ENCODE results near the gene DCANP1. TPM values are rescaled to one million over a fixed set of nuclear protein-coding genes. Genes with fewer than 3 reads are reported as not detected.
A peak's percentile ranks its signal among the peaks of the same experiment; 100 is the strongest.

Gene DCANP1
- total RNA-seq, 1 experiment from 2014 or later: not detected

- Mint-ChIP-seq H3K27ac (no peak overlapping the region), H3K9me3 (peaks cover 9% of the 10 kb centered on the region), H3K36me3 (0 out of 2 replicates have a peak, but pooled peaks cover 3% of the 10 kb centered on the region), H3K4me3 (no peak overlapping the region), H3K27me3 (ENCODE audit: low read depth) (peaks cover 86% of the 10 kb centered on the region), H3K4me1 (peaks cover 51% of the 10 kb centered on the region)
- DNase-seq (ENCODE audit: low spot score): no peak
- TF ChIP-seq ZSCAN18 (CRISPR knock-in tag; IDR thresholded peaks at IDR 0.05) (no peak), SP1 (CRISPR knock-in tag; conservative IDR thresholded peaks at IDR 0.05) (no peak), NR2C2 (CRISPR knock-in tag; IDR thresholded peaks at IDR 0.05) (no peak), GRHL2 (CRISPR knock-in tag; IDR thresholded peaks at IDR 0.05; ENCODE audit: insufficient replicate concordance, severe bottlenecking) (no peak), RELA (CRISPR knock-in tag; IDR thresholded peaks at IDR 0.05; ENCODE audit: borderline replicate concordance) (no peak), SMAD4 (CRISPR knock-in tag; IDR thresholded peaks at IDR 0.05) (no peak), TP53 (CRISPR knock-in tag; IDR thresholded peaks at IDR 0.05) (no peak), RORB (CRISPR knock-in tag; IDR thresholded peaks at IDR 0.05) (no peak), SOX15 (CRISPR knock-in tag; IDR thresholded peaks at IDR 0.05) (no peak), NR1H2 (CRISPR knock-in tag; IDR thresholded peaks at IDR 0.05) (no peak), FOXK1 (CRISPR knock-in tag; IDR thresholded peaks at IDR 0.05) (no peak), ZNF263 (CRISPR knock-in tag; IDR thresholded peaks at IDR 0.05; ENCODE audit: low read depth) (no peak)
- TF ChIP-seq, protein P1, sequence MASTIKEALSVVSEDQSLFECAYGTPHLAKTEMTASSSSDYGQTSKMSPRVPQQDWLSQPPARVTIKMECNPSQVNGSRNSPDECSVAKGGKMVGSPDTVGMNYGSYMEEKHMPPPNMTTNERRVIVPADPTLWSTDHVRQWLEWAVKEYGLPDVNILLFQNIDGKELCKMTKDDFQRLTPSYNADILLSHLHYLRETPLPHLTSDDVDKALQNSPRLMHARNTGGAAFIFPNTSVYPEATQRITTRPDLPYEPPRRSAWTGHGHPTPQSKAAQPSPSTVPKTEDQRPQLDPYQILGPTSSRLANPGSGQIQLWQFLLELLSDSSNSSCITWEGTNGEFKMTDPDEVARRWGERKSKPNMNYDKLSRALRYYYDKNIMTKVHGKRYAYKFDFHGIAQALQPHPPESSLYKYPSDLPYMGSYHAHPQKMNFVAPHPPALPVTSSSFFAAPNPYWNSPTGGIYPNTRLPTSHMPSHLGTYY (CRISPR knock-in tag; IDR thresholded peaks at IDR 0.05): no peak
- TF ChIP-seq, protein P2, sequence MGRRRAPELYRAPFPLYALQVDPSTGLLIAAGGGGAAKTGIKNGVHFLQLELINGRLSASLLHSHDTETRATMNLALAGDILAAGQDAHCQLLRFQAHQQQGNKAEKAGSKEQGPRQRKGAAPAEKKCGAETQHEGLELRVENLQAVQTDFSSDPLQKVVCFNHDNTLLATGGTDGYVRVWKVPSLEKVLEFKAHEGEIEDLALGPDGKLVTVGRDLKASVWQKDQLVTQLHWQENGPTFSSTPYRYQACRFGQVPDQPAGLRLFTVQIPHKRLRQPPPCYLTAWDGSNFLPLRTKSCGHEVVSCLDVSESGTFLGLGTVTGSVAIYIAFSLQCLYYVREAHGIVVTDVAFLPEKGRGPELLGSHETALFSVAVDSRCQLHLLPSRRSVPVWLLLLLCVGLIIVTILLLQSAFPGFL (CRISPR knock-in tag; IDR thresholded peaks at IDR 0.05; ENCODE audit: borderline replicate concordance): no peak
- TF ChIP-seq, protein P3, sequence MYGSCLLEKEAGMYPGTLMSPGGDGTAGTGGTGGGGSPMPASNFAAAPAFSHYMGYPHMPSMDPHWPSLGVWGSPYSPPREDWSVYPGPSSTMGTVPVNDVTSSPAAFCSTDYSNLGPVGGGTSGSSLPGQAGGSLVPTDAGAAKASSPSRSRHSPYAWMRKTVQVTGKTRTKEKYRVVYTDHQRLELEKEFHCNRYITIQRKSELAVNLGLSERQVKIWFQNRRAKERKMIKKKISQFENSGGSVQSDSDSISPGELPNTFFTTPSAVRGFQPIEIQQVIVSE (CRISPR knock-in tag; IDR thresholded peaks at IDR 0.05; ENCODE audit: borderline replicate concordance): no peak
- ATAC-seq: no peak
- CTCF ChIA-PET: interaction anchor here (2.3 kb wide), 1 partner anchor 24 kb away, joined by 15 read pairs; no protein-coding TSS in a partner anchor
- POLR2A ChIA-PET: no interaction called here
These were observed 45.1 kb downstream of the DCANP1 start for GRCh38 chr5:135402031-135402430.

DNA sequence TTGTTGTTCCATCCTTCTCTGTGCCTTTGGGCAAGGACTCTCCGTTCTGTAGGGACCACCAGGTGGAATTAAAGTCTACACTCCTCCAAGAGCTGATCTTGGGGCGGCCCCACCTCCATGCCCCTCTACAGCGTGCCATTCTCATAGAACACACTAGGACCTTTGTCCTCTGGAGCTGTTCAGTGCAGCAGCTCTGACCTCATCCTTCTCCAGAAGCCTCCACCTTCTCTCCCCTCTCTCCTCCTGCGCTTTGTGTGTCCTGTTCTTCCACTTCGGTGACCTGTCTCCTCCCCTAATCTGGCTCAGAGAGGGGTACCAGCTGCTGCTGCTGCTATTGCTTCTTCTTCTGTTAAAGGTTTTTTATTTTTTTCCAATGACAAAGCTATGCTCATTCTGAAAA is 46.3 kb downstream of the DCANP1 start:
- no peak for TF ChIP-seq CREB1 (CRISPR knock-in tag; IDR thresholded peaks at IDR 0.05)
- TF ChIP-seq, protein P4, sequence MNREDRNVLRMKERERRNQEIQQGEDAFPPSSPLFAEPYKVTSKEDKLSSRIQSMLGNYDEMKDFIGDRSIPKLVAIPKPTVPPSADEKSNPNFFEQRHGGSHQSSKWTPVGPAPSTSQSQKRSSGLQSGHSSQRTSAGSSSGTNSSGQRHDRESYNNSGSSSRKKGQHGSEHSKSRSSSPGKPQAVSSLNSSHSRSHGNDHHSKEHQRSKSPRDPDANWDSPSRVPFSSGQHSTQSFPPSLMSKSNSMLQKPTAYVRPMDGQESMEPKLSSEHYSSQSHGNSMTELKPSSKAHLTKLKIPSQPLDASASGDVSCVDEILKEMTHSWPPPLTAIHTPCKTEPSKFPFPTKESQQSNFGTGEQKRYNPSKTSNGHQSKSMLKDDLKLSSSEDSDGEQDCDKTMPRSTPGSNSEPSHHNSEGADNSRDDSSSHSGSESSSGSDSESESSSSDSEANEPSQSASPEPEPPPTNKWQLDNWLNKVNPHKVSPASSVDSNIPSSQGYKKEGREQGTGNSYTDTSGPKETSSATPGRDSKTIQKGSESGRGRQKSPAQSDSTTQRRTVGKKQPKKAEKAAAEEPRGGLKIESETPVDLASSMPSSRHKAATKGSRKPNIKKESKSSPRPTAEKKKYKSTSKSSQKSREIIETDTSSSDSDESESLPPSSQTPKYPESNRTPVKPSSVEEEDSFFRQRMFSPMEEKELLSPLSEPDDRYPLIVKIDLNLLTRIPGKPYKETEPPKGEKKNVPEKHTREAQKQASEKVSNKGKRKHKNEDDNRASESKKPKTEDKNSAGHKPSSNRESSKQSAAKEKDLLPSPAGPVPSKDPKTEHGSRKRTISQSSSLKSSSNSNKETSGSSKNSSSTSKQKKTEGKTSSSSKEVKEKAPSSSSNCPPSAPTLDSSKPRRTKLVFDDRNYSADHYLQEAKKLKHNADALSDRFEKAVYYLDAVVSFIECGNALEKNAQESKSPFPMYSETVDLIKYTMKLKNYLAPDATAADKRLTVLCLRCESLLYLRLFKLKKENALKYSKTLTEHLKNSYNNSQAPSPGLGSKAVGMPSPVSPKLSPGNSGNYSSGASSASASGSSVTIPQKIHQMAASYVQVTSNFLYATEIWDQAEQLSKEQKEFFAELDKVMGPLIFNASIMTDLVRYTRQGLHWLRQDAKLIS (CRISPR knock-in tag; IDR thresholded peaks at IDR 0.05; ENCODE audit: borderline replicate concordance): no peak
- TF ChIP-seq, protein P2 (CRISPR knock-in tag; IDR thresholded peaks at IDR 0.05; ENCODE audit: borderline replicate concordance): no peak
- TF ChIP-seq ZNF416 (CRISPR knock-in tag; IDR thresholded peaks at IDR 0.05): no peak
- TF ChIP-seq NR1H2 (CRISPR knock-in tag; IDR thresholded peaks at IDR 0.05): no peak
- TF ChIP-seq MYBL2 (CRISPR knock-in tag; IDR thresholded peaks at IDR 0.05): no peak
- no peak for TF ChIP-seq NR2C2 (CRISPR knock-in tag; IDR thresholded peaks at IDR 0.05)
- TF ChIP-seq, protein P3 (CRISPR knock-in tag; IDR thresholded peaks at IDR 0.05; ENCODE audit: borderline replicate concordance): no peak
- TF ChIP-seq GTF2I (CRISPR knock-in tag; conservative IDR thresholded peaks at IDR 0.05): no peak
- TF ChIP-seq, protein P5, sequence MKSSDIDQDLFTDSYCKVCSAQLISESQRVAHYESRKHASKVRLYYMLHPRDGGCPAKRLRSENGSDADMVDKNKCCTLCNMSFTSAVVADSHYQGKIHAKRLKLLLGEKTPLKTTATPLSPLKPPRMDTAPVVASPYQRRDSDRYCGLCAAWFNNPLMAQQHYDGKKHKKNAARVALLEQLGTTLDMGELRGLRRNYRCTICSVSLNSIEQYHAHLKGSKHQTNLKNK (CRISPR knock-in tag; IDR thresholded peaks at IDR 0.05): no peak
- no peak for TF ChIP-seq OVOL2 (CRISPR knock-in tag; IDR thresholded peaks at IDR 0.05; ENCODE audit: borderline replicate concordance)
- TF ChIP-seq, protein P6, sequence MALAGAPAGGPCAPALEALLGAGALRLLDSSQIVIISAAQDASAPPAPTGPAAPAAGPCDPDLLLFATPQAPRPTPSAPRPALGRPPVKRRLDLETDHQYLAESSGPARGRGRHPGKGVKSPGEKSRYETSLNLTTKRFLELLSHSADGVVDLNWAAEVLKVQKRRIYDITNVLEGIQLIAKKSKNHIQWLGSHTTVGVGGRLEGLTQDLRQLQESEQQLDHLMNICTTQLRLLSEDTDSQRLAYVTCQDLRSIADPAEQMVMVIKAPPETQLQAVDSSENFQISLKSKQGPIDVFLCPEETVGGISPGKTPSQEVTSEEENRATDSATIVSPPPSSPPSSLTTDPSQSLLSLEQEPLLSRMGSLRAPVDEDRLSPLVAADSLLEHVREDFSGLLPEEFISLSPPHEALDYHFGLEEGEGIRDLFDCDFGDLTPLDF (CRISPR knock-in tag; IDR thresholded peaks at IDR 0.05): no peak
- DNase-seq (ENCODE audit: low spot score) (no peak), ATAC-seq (peak; percentile 1; the same call in 1 of the 2 replicates)
- Mint-ChIP-seq H3K27me3 (ENCODE audit: low read depth) (peaks cover 89% of the 10 kb centered on the region), H3K4me3 (peak overlapping the region; percentile 82), H3K4me1 (peaks cover 52% of the 10 kb centered on the region), H3K27ac (no peak overlapping the region), H3K36me3 (0 out of 2 replicates have a peak, but pooled peaks cover 3% of the 10 kb centered on the region), H3K9me3 (peaks cover 9% of the 10 kb centered on the region)
- POLR2A ChIA-PET: no interaction called here
- CTCF ChIA-PET: interaction anchor here (0.6 to 0.9 kb wide), 2 partner anchors 25 to 60 kb away, joined by 4 to 5 read pairs; no protein-coding TSS in a partner anchor

Measured in WTC11 (cell line).